ENCODE results near the gene DYSF.

DNA sequence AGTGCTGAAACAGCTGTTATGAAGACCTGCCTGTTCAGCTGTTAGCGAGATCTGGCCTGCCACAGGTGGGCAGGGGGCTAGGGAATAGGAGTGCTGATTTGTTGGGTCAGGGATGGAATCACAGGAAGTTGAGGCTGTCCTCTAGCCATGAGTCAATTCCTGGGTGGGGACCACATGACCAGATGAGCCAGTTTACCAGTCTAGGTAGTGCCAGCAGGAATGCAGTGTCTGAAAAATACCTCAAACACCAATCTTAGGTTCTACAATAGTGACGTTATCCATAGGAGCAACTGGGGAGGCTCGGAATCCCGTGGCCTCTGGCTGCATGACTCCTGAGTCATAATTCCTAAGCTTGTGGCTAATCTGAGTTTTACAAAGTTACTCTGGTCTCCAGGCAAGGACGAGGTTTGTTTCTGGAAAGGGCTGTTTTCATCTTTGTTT, 44.9 kb downstream of the DYSF start:
- TF ChIP-seq CTCF (optimal IDR thresholded peaks at IDR 0.05 in 1 of 3, IDR thresholded peaks at IDR 0.05 in 1 of 3, conservative IDR thresholded peaks at IDR 0.05 in 1 of 3; ENCODE audit: extremely low read depth in 1 of 3, insufficient read depth in 2 of 3, low read length in 3 of 3) = no peak
- no peak for TF ChIP-seq EZH2 (IDR thresholded peaks at IDR 0.05; ENCODE audit: low read length)

Measured in keratinocyte (primary cell).